Stomach (tissue), 4 donors: ENCODE results near the gene GARS1.

ENCODE experiments used
- POLR2A ChIP-seq, 4 donors: fragments of 450-650 bp; IDR thresholded peaks; one replicate each; pipeline ENCODE4 v1.6.1; 2016; ENCODE audit warnings: antibody characterized with exemption in 4 of 4, control low read depth in 2 of 4, mild to moderate bottlenecking in 1 of 4, moderate library complexity in 1 of 4
- POLR2AphosphoS5 ChIP-seq, 3 donors: sonication (generic); formaldehyde crosslinking; IDR thresholded peaks; one replicate each; pipeline ENCODE4 v1.6.1; 2016; ENCODE audit warnings: antibody characterized with exemption in 3 of 3
- TF ChIP-seq, protein P1 (sequence below), 7 experiments: fragments of 450-650 bp in 4 of 7; fragments of 200-600 bp in 3 of 7; sonication (generic) in 3 of 7; IDR thresholded peaks; one replicate each; pipeline ENCODE4 v1.5.1; 2016 to 2019; ENCODE audit warnings: antibody characterized with exemption in 7 of 7, control low read depth in 2 of 7, mild to moderate bottlenecking in 1 of 7

DNA sequence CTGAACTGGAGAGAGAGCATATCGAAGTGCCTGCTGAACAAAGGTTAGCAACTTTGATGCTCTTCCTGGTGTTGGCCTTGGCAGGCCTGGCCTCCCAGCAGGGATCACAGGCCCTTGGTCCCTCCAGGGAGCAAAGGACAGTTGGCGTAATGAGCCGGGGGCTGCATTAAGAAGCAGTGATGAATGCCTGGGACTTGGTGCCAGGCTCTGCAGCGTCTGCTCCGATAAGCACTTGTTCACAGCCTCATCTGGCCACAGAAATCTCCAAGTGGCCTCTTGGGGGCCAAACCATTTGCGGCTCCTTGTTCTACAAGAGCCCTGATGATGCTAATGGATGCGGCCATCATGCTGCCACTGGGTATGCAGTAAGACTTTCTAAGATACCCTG is 55.7 kb downstream of the GARS1 start:
- TF ChIP-seq, protein P1, sequence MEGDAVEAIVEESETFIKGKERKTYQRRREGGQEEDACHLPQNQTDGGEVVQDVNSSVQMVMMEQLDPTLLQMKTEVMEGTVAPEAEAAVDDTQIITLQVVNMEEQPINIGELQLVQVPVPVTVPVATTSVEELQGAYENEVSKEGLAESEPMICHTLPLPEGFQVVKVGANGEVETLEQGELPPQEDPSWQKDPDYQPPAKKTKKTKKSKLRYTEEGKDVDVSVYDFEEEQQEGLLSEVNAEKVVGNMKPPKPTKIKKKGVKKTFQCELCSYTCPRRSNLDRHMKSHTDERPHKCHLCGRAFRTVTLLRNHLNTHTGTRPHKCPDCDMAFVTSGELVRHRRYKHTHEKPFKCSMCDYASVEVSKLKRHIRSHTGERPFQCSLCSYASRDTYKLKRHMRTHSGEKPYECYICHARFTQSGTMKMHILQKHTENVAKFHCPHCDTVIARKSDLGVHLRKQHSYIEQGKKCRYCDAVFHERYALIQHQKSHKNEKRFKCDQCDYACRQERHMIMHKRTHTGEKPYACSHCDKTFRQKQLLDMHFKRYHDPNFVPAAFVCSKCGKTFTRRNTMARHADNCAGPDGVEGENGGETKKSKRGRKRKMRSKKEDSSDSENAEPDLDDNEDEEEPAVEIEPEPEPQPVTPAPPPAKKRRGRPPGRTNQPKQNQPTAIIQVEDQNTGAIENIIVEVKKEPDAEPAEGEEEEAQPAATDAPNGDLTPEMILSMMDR (IDR thresholded peaks at IDR 0.05), result no peak
- TF ChIP-seq POLR2A (IDR thresholded peaks at IDR 0.05), result no peak
- no peak for TF ChIP-seq POLR2AphosphoS5 (IDR thresholded peaks at IDR 0.05)
